Measurements from ENCODE around the gene BLOC1S1.

The BLOC1S1 gene

DNA sequence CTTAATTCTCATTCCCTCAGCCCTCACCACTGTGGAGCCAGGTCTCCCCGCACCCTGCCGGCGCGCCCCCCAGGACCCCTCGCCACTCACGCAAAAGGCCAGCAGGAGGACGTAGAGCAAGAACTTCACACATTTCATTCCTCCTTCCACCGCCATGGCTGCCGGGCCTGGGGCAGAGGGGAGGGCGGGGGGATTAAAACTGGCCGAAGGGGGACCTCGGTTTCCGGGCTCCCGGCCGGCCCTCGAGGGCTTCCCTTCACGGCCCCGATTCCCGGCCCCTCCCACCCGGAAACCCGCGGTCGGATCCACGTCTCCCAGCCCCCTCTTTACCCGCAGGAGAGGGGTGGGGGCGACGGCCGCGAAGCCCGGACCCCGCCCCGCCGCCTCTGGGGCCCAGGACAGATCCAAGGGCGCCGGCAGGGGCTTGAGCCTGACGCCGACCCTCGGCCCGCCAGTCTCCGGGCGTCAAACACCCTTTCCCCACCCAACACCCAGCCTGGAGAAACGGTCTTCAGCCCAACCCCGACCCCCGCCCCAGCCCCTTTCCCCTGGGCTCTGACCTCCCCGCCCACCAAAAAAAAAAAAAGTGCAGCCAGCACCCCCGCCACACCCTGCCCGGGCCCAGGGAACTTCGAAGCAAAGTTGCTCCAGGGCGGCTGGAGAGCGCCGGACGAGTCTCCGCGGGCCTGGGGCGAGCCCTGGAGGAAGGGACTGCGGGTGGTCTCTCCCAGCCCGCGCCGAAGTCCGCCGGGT, 12.5 kb downstream of the BLOC1S1 start:
- DNase-seq, result peak; percentile 69

GRCh38 chr12:55728939-55729818, 13.3 kb downstream of the BLOC1S1 start, which contains the start of gene CD63:
Gene CD63 (minus strand): TSS chr12:55729009. CDS start chr12:55728341, 668 bp downstream.
- DNase-seq, result peak; percentile 96

GRCh38 chr12:55729819-55730818, 14.3 kb downstream of the BLOC1S1 start:
- DNase-seq, result peak; percentile 65

GRCh38 chr12:55732288-55732687, 16.4 kb downstream of the BLOC1S1 start:
- no peak for DNase-seq

- DNase-seq, result no peak
These were observed 17.2 kb downstream of the BLOC1S1 start for GRCh38 chr12:55733021-55733555.

DNA sequence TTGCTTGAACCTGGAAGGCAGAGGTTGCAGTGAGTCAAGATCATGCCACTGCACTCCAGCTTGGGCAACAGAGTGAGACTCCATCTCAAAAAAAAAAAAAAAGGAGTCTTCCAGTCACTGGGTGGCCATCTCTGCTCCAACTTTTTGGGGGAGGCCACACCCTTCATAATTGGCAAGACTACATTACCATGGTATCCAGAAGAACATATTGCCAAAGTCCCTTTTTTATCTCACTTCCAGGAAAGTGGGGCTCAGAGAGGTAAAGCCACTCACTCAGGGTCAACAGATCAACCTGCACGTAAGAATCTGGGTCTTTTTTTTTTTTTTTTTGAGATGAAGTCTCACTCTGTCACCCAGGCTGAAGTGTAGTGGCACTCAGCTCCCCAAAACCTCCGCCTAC, 18.0 kb downstream of the BLOC1S1 start:
- DNase-seq, result no peak

- DNase-seq, result no peak
These were observed 18.7 kb downstream of the BLOC1S1 start for GRCh38 chr12:55734595-55734994.

GRCh38 chr12:55736076-55736475, 20.2 kb downstream of the BLOC1S1 start:
- no peak for DNase-seq

- DNase-seq, result peak; percentile 67
These were observed 21.1 kb downstream of the BLOC1S1 start for GRCh38 chr12:55736780-55737580.

DNA sequence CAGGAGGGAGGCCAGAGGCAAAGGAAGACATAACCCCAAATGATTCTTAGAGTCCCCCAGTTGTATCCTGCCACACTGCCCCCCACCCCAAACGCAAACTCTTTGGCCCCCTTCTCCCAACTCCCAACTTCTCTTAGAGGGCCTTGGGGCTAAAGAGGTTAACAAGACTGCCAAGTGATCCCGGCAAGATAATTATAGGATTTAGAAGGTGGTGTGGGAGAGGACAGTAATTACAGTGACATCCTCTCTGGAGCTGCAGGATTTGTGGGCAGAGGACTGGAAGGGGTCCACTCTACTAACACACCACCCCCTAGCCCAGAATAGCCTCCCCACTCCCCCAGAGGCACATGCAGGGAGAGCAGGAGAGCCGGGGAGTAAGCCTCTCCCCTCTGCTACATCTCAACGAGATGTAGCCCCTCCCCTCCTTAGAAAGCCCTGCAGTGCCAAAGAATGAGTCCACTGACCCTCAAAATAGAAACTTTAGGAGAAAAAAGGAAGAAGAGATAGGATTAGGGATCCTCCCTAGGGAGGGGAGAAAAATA, 21.8 kb downstream of the BLOC1S1 start:
- no peak for DNase-seq

DNA sequence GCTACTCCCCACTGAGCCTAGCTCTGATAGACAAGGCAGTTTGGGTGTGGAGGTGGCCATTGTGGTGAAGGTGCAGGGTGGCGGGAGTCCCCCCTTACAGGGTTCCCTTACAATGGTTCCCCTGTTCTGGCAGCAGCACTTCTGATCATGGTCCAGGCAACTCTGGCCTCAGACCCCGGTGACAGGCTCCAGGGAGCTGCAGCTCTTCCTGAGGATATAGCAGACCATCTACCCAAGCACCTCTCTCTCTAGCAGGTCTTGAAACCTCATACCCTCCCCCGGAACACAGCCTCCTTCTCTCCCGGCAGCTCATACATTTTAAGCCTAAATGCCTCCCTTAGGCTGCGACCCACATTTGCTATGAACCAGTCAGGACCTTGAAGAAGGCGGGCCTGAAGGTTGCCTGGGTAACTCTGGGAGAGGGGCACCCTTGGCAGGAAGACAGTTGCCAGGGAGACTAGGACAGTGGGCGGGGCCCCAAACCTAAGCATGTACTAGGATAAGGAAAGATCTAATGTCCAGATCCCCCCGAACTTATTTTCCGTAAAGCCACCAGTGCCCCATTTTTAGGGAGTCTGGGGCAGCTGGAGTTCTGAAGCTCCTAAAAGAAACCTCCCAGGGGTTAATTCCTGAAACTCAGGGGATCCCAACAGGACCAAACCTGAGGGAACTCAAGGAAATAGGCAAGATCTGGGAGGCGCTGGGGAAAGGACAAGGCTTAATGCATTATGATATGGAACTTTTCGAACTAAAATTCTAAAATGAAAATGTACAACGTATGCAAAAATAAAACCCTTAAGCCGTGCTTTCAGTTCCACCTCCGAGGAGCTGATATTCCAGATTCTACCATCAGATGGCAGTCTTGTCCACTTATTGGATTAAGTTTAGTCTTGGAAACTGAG, 22.5 kb downstream of the BLOC1S1 start:
- peak; percentile 91 for DNase-seq

GRCh38 chr12:55739025-55739378, 23.2 kb downstream of the BLOC1S1 start:
- DNase-seq, result no peak

DNA sequence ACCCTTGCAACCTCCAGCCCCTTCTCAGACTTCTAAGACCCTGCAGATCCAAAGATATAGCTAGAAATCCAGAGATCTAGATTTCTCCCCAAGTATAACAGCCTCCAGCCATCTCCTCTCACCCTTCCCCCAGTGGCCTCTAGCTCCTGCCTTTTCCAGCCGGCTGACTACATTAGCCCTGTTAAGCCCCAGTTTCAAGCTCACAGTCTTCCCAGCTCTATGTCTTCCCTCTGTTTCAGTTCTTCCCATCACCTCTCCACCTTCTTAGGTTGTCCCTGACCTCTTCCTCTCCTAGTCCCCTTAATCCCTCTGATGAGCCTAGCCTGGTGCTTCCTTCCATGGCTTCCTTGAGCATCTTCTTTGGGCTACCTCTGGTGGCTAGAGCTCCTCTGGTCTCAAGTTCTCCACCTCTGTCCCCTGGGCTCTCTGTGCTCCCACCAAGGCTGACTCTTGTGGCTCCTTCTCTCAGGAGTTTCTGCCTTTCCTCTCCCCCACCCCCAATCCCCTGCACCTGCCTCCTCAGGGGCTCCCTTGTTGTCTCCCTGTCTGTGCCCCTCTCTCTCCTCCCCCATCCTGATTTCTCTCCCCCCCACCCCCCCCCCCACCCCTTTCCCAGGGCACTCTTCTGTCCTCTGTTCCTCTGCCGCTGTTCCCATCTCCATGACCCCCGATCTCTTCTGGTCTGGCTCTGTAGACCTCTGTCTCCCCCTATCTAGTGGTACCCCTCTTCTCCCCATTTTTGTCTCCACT, 26.3 kb downstream of the BLOC1S1 start:
- DNase-seq, result no peak

DNA sequence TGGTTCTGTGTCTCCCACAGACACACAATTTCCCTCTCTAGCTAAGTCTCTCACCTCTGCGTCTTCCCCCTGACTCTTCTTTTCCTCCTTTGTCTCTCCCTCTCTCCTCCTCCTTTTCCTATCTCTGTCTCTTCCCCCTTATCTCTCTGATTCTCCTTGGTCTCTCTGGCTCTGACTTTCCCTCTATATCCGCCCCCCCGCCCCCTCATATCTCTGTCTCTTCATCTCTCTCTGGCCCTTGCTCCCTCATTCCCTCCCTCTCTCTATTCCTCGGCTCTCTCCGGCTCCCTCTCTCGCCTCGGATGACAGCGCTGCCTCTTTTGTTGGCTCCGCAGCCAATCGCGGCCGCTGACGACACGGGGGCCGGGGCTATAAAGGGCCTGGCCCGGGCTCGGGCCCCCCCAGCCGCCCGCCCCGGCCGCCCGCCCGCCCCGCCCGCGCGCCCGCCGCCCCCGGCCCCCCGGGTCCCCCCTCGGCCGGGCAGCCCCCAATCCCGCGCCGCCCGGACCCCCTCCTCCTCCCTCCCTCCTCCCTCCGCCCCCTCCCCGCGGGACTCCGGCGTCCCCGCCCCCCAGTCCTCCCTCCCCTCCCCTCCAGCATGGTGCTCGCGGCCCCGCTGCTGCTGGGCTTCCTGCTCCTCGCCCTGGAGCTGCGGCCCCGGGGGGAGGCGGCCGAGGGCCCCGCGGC, 27.0 kb downstream of the BLOC1S1 start, which contains the start of gene GDF11:
GDF11 (plus strand) TSS at position 404 of the 687 bp plus-strand sequence; CDS start at position 599, 195 bp downstream.
- DNase-seq, result peak; percentile 86

- peak; percentile 73 for DNase-seq
These were observed 27.8 kb downstream of the BLOC1S1 start for GRCh38 chr12:55743406-55744339.

DNA sequence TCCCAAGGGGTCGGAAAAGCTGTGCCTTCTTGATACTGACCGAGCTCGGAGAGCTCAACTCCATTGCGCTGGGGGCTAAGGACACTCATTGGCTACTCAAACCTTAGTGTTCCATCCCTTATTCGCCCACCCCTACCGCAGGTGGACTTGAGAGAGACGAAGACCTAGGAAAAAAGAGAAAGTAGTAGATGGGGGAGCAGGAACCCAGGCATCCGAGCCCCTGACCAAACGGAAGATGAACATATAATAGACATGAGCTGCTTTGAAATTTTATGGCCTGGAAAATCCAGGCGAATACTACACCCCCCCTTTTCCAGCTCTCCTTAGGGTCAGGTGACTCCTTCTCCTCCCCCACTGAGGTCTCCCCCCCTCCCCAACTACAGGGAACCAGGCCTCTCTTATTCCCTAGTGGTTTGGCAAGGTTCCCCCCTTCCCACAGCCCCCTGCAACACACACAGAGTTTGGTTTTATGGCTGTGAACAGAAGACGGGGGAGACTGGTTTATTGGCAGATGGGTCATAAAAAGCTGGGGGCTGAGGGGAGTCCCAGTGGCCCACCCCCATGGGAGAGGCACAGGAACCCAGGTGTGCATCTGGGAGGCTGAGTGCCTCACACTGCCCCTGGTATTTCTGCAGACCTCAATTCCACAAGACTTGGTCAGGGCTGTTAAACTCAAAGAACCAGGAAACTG, 28.6 kb downstream of the BLOC1S1 start:
- no peak for DNase-seq

All from fibroblast of skin of scalp (primary cell).